CD4-positive, alpha-beta memory T cell (primary cell): ENCODE results near the gene VAT1L. TPM values are rescaled to one million over a fixed set of nuclear protein-coding genes. Genes with fewer than 3 reads are reported as not detected.

Experiments used
- CTCF ChIA-PET: fragments of 350-600 bp; sonication (Branson Sonifier 250); formaldehyde crosslinking; loops from one replicate; lab custom pipeline; 2021; ENCODE audit warnings: inconsistent platforms; ENCODE audit not compliant: partially characterized antibody; lab: Charles Lee
- POLR2A ChIA-PET: fragments of 350-600 bp; sonication (Branson Sonifier 250); formaldehyde crosslinking; loops from one replicate; lab custom pipeline; 2021; ENCODE audit not compliant: partially characterized antibody; lab: Charles Lee
- DNase-seq, 5 donors: peaks; one replicate each; pipeline versions ENCODE4 v3.0.0 to v3.0.0-alpha.2; 2020 to 2022; ENCODE audit warnings: mixed read lengths in 1 of 5
- H3K27ac ChIP-seq: one replicate; pipeline ENCODE4 v1.7.0; 2013; ENCODE audit warnings: low read depth, low read length
- H3K27me3 ChIP-seq: 2 replicates; pipeline ENCODE4 v1.7.0; 2013; ENCODE audit warnings: mild to moderate bottlenecking, low read length, moderate library complexity; ENCODE audit not compliant: insufficient read depth
- H3K36me3 ChIP-seq: 2 replicates; pipeline ENCODE4 v1.7.0; 2013; ENCODE audit warnings: mild to moderate bottlenecking, low read length, moderate library complexity; ENCODE audit not compliant: insufficient read depth
- H3K4me1 ChIP-seq: 2 replicates; pipeline ENCODE4 v1.7.0; 2013; ENCODE audit warnings: mild to moderate bottlenecking, low read length, moderate library complexity; ENCODE audit not compliant: insufficient read depth
- H3K4me3 ChIP-seq, 2 donors: one replicate each; pipeline ENCODE4 v1.7.0; 2013; ENCODE audit warnings: low read length in 2 of 2, mild to moderate bottlenecking in 1 of 2
- H3K9me3 ChIP-seq, 2 donors: one replicate each; pipeline ENCODE4 v1.7.0; 2013; ENCODE audit warnings: low read length in 2 of 2, control low read depth in 1 of 2; ENCODE audit not compliant: control insufficient read depth in 1 of 2
- H3K27ac Mint-ChIP-seq, 7 donors: one replicate each; pipeline ENCODE4 v1.8.0; 2020 to 2021; ENCODE audit warnings: mixed read lengths in 7 of 7, mild to moderate bottlenecking in 6 of 7, inconsistent platforms in 3 of 7, moderate library complexity in 3 of 7
- H3K27me3 Mint-ChIP-seq, 2 donors: one replicate each; pipeline ENCODE4 v1.8.0; 2020 to 2021; ENCODE audit warnings: mixed read lengths in 2 of 2
- H3K36me3 Mint-ChIP-seq, 2 donors: one replicate each; pipeline ENCODE4 v1.8.0; 2020 to 2021; ENCODE audit warnings: mixed read lengths in 2 of 2, inconsistent platforms in 1 of 2, mild to moderate bottlenecking in 1 of 2
- H3K4me1 Mint-ChIP-seq, 4 donors: one replicate each; pipeline ENCODE4 v1.8.0; 2020 to 2021; ENCODE audit warnings: mixed read lengths in 4 of 4, mild to moderate bottlenecking in 1 of 4
- H3K4me3 Mint-ChIP-seq, 8 donors: one replicate each; pipeline ENCODE4 v1.8.0; 2020 to 2021; ENCODE audit warnings: mixed read lengths in 8 of 8, mild to moderate bottlenecking in 7 of 8, moderate library complexity in 6 of 8, inconsistent platforms in 3 of 8
- H3K9me3 Mint-ChIP-seq, 8 donors: one replicate each; pipeline ENCODE4 v1.8.0; 2020 to 2021; ENCODE audit warnings: mixed read lengths in 8 of 8, mild to moderate bottlenecking in 5 of 8, inconsistent platforms in 3 of 8, moderate library complexity in 1 of 8
- intact Hi-C: fragments of 100-400 bp; cut with micrococcal nuclease; formaldehyde crosslinking; loops from one replicate; pipeline ENCODE4 v1.15.1; 2023
- polyA plus RNA-seq, 2 donors: library from polyadenylated mRNA; unstranded; fragments of 300-500 nt; fragmentation: Illumina TruSeq; gene quantifications; one replicate each; pipeline ENCODE4 v1.2.3, GENCODE V29; 2021
- total RNA-seq, 2 experiments: library from RNA; stranded (reverse); gene quantifications; one replicate each; pipeline ENCODE4 v1.2.3, GENCODE V29; 2021

The VAT1L gene
- total and polyA plus RNA-seq, 4 experiments from 2014 or later: not detected

DNA sequence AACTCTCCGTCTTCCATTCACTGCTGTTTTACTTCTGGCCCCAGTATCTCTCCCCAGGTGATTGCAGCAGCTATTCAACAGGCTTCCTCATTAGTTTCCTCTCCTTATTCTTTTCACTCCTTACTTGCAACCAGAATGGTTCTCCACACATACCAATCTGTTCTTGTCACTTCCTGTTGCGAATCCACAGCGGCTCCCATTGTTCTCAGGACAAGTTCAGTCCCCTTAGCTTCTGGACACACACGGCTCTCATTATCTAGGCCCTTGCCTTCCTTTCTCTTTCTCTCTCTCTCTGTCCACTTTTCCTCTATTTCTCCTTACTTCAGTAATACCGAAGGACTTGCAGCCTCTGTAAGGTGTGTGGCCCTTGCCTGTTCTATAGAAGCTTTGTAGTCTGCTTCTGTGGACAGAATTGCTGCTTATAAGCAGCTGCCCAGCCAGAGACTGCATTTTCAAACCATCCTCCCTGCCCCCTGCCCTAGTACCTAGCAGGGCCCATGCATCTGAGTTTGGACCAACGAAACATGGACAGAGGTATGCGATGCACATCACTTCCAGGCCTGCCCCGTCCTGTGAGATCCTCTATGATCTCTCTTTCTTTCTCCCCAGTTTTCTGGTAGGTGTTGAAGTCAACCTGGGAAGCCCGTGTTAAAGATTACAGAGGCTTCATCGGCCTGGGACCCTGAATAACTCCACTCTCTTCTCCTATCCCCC is 45.7 kb downstream of the VAT1L start:
- no peak overlapping the region for H3K4me3 Mint-ChIP-seq
- intact Hi-C loops: no loop called here
- no peaks in the 10 kb centered on the region for H3K36me3 Mint-ChIP-seq
- Histone ChIP-seq H3K4me1 (no peaks in the 10 kb centered on the region), H3K27ac (no peak overlapping the region), H3K9me3 (no peaks in the 10 kb centered on the region), H3K27me3 (no peaks in the 10 kb centered on the region), H3K36me3 (no peaks in the 10 kb centered on the region), H3K4me3 (no peak overlapping the region)
- DNase-seq: no peak
- H3K27me3 Mint-ChIP-seq: peaks cover 0 to 2% of the 10 kb centered on the region in 2 donors
- POLR2A ChIA-PET: no interaction called here
- H3K4me1 Mint-ChIP-seq: no peaks in the 10 kb centered on the region
- no peak overlapping the region for H3K27ac Mint-ChIP-seq
- CTCF ChIA-PET: no interaction called here
- H3K9me3 Mint-ChIP-seq: no peaks in the 10 kb centered on the region

DNA sequence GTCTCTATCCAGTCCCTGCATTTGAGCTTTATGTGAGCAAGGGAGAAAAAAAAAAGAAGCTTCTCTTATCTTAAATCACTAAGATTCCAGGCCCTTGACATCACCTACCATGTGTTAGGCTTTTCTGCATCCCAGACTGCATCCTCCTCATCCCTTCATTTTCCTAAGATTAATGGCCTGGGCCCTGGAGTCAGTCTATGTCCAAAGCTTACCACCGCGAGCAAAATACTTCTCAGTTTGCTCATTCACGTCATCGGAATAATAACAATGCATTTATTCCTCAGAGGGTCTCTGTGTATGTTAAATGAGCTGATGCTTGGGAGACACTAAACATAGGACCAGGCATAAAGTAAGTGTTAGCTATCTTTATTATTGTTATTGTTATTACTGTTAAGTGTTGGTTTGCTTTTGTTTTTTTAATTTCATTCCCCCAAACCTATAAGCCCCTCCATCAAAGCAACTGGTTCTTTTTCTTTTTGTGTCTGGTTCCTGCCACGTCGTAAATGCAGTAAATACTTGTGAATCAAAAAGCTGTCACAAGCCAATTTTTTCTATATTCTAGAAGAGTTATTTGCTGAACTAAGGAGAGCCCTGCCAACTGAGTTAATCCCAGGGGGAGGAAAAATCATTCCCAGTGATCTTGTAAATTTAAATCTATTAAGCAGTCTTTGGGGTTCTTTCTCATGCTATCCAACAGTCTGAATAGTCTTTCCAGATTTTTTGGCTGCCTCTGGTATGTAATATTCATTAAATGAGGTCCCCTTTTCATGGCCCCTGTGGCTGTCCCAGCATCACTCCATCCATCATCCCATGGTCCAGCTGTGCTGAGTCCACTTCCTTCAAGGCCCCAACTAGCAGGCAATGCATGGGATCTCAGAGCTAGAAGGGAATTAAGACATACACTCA is 46.5 kb downstream of the VAT1L start:
- no peaks in the 10 kb centered on the region for H3K36me3 ChIP-seq
- intact Hi-C loops: no loop called here
- Mint-ChIP-seq H3K27ac (no peak overlapping the region), H3K4me1 (no peaks in the 10 kb centered on the region), H3K27me3 (peaks cover 0 to 2% of the 10 kb centered on the region in 2 donors), H3K4me3 (no peak overlapping the region), H3K36me3 (no peaks in the 10 kb centered on the region), H3K9me3 (no peaks in the 10 kb centered on the region)
- no peaks in the 10 kb centered on the region for H3K27me3 ChIP-seq
- ChIA-PET POLR2A (no interaction called here), CTCF (no interaction called here)
- DNase-seq: no peak
- H3K4me1 ChIP-seq: no peaks in the 10 kb centered on the region
- no peak overlapping the region for H3K27ac ChIP-seq
- no peak overlapping the region for H3K4me3 ChIP-seq
- H3K9me3 ChIP-seq: no peaks in the 10 kb centered on the region

- no peak for DNase-seq
- H3K27me3 ChIP-seq: no peaks in the 10 kb centered on the region
- H3K9me3 ChIP-seq: no peaks in the 10 kb centered on the region
- POLR2A ChIA-PET: no interaction called here
- intact Hi-C loops: no loop called here
- CTCF ChIA-PET: no interaction called here
- H3K4me3 ChIP-seq: no peak overlapping the region
- H3K36me3 ChIP-seq: no peaks in the 10 kb centered on the region
- peaks cover 0 to 2% of the 10 kb centered on the region in 2 donors for H3K27me3 Mint-ChIP-seq
- peaks cover 0 to 2% (median 0%) of the 10 kb centered on the region in 8 donors for H3K9me3 Mint-ChIP-seq
- no peaks in the 10 kb centered on the region for H3K36me3 Mint-ChIP-seq
- H3K4me3 Mint-ChIP-seq: no peak overlapping the region
- H3K4me1 ChIP-seq: no peaks in the 10 kb centered on the region
- H3K27ac ChIP-seq: no peak overlapping the region
- no peak overlapping the region for H3K27ac Mint-ChIP-seq
- H3K4me1 Mint-ChIP-seq: no peaks in the 10 kb centered on the region
These were observed 48.4 kb downstream of the VAT1L start for GRCh38 chr16:77836801-77837200.

GRCh38 chr16:77838597-77839255 is 50.4 kb downstream of the VAT1L start:
- POLR2A ChIA-PET: no interaction called here
- CTCF ChIA-PET: no interaction called here
- peaks cover 0 to 2% (median 0%) of the 10 kb centered on the region in 8 donors for H3K9me3 Mint-ChIP-seq
- Histone ChIP-seq H3K27me3 (no peaks in the 10 kb centered on the region), H3K4me1 (no peaks in the 10 kb centered on the region), H3K9me3 (no peaks in the 10 kb centered on the region), H3K4me3 (no peak overlapping the region), H3K27ac (no peak overlapping the region), H3K36me3 (no peaks in the 10 kb centered on the region)
- intact Hi-C loops: no loop called here
- no peaks in the 10 kb centered on the region for H3K4me1 Mint-ChIP-seq
- H3K27me3 Mint-ChIP-seq: peaks cover 0 to 2% of the 10 kb centered on the region in 2 donors
- DNase-seq: no peak
- H3K4me3 Mint-ChIP-seq: no peak overlapping the region
- no peaks in the 10 kb centered on the region for H3K36me3 Mint-ChIP-seq
- no peak overlapping the region for H3K27ac Mint-ChIP-seq

- Histone ChIP-seq H3K27ac (no peak overlapping the region), H3K4me1 (no peaks in the 10 kb centered on the region), H3K4me3 (no peak overlapping the region), H3K9me3 (no peaks in the 10 kb centered on the region), H3K36me3 (no peaks in the 10 kb centered on the region), H3K27me3 (no peaks in the 10 kb centered on the region)
- DNase-seq: no peak
- intact Hi-C loops: no loop called here
- POLR2A ChIA-PET: no interaction called here
- Mint-ChIP-seq H3K27me3 (peaks cover 0 to 2% of the 10 kb centered on the region in 2 donors), H3K4me1 (no peaks in the 10 kb centered on the region), H3K4me3 (no peak overlapping the region), H3K36me3 (no peaks in the 10 kb centered on the region), H3K27ac (no peak overlapping the region), H3K9me3 (peaks cover 0 to 2% (median 0%) of the 10 kb centered on the region in 8 donors)
- CTCF ChIA-PET: no interaction called here
These were observed 51.7 kb downstream of the VAT1L start for GRCh38 chr16:77840093-77840492.

DNA sequence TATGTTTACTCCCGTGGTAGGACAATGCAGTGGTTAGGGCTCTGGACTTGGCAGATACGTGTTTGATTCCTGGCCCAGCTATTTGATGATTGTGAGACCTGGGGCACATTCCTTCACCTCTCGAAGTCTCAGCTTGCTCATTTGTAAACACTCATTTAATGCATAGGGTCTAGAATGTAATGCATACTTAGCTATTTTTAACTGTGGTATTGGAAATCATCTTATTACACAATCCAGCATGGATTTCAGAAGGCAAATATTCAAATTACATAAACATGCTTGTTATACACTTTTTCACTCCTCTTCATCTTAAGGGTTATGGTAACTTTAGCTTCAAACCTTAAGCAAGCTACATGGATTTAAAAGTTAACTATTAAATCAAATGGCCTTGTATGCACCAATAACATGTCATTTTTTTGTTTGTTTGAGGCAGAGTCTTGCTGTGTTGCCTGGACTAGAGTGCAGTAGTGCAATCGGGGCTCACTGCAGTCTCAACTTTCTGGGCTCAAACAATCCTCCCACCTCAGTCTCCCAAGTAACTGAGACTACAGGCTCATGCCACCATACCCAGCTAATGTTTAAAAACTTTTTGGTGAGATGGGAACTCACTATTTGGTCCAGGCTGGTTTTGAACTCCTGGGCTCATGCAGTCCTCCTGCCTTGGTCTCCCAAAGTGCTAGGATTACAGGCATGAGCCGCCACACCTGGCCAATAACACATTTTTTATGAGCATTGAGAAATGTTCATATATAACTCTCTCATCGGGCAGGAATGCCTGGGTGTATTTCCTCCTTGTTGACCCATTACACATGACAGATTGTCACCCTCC is 52.5 kb downstream of the VAT1L start:
- Mint-ChIP-seq H3K36me3 (no peaks in the 10 kb centered on the region), H3K4me3 (no peak overlapping the region), H3K27ac (no peak overlapping the region), H3K4me1 (no peaks in the 10 kb centered on the region), H3K9me3 (peaks cover 0 to 2% (median 0%) of the 10 kb centered on the region in 8 donors), H3K27me3 (peaks cover 0 to 8% of the 10 kb centered on the region in 2 donors)
- DNase-seq: no peak
- ChIA-PET POLR2A (no interaction called here), CTCF (no interaction called here)
- Histone ChIP-seq H3K4me1 (no peaks in the 10 kb centered on the region), H3K27me3 (no peaks in the 10 kb centered on the region), H3K9me3 (no peaks in the 10 kb centered on the region), H3K4me3 (no peak overlapping the region), H3K36me3 (no peaks in the 10 kb centered on the region), H3K27ac (no peak overlapping the region)
- intact Hi-C loops: no loop called here

- no peaks in the 10 kb centered on the region for H3K27me3 ChIP-seq
- ChIA-PET POLR2A (no interaction called here), CTCF (no interaction called here)
- H3K9me3 Mint-ChIP-seq: peaks cover 0 to 2% (median 0%) of the 10 kb centered on the region in 8 donors
- intact Hi-C loops: no loop called here
- H3K4me1 Mint-ChIP-seq: no peaks in the 10 kb centered on the region
- no peak overlapping the region for H3K27ac ChIP-seq
- no peaks in the 10 kb centered on the region for H3K4me1 ChIP-seq
- no peaks in the 10 kb centered on the region for H3K36me3 ChIP-seq
- no peak overlapping the region for H3K27ac Mint-ChIP-seq
- no peak for DNase-seq
- H3K9me3 ChIP-seq: no peaks in the 10 kb centered on the region
- peaks cover 0 to 8% of the 10 kb centered on the region in 2 donors for H3K27me3 Mint-ChIP-seq
- no peak overlapping the region for H3K4me3 Mint-ChIP-seq
- no peaks in the 10 kb centered on the region for H3K36me3 Mint-ChIP-seq
- H3K4me3 ChIP-seq: no peak overlapping the region
These were observed 53.1 kb downstream of the VAT1L start for GRCh38 chr16:77841502-77841763.
